HG03442 (cell line): ENCODE data around the gene CFAP65.
A peak's percentile ranks its signal among the peaks of the same experiment; 100 is the strongest.

Experiments used
- ATAC-seq: cut with Tn5 transposase; IDR thresholded peaks from one replicate; pipeline ENCODE4 v1.9.1; 2021; ENCODE audit warnings: mild to moderate bottlenecking, moderate library complexity; ENCODE audit not compliant: unreplicated experiment

Gene CFAP65

DNA sequence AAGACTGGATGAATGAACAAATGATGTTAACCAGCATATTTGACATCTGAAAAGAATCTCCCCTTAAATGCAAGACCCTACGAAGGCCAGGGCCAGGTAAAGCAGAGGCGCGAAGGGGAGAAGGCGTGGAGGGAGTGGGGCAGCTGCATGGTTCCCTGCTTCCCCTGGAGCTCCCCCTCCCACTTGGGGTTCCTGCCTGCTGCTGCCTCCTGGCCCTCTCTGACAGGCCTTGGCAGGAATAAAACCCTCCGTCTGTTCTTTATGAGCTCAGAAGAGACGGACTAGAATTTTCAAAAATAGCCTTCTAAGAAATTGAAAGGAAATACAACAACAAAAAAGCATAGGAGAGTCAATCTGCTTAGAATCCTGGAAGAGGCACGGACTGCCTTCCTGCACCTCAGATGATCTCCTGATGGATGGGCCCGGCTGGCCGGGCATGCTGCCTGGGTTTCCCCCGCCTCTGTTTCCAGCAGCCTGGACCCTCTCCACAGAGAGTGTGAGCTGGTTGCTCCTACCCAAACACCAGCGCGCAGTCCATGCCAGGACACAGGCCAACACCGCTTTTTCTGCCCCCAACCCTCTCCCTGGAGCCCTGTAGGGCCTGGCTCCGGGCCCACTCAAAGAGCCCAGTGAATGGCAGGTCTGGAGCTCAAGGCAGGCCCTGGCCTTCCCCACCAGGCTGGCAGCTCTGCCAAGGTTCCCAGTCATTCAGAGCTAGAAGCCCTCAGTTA lies 23.9 kb downstream of the CFAP65 start:
- ATAC-seq, result no peak

DNA sequence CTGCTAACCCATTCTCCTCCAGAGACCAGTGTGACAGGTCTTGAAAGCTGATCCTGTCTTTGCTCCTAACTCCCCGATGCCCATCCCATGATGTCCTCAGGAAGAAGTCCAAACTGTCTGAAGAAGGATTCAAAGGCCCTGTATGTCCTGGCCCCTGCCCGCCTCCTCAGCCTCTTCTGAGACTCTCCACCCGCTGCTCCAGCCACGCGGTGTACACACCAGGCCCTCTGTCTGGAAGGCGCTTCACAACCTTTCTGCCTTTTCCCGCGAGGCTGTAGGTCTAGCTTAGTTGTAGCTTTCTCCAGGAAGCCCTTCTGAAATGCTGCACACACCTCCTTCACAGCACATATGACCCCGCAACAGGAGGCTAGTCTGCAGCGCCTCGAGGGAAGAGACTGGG lies 24.6 kb downstream of the CFAP65 start:
- ATAC-seq, result no peak

GRCh38 chr2:219010873-219011272 lies 30.4 kb downstream of the CFAP65 start:
- no peak for ATAC-seq

DNA sequence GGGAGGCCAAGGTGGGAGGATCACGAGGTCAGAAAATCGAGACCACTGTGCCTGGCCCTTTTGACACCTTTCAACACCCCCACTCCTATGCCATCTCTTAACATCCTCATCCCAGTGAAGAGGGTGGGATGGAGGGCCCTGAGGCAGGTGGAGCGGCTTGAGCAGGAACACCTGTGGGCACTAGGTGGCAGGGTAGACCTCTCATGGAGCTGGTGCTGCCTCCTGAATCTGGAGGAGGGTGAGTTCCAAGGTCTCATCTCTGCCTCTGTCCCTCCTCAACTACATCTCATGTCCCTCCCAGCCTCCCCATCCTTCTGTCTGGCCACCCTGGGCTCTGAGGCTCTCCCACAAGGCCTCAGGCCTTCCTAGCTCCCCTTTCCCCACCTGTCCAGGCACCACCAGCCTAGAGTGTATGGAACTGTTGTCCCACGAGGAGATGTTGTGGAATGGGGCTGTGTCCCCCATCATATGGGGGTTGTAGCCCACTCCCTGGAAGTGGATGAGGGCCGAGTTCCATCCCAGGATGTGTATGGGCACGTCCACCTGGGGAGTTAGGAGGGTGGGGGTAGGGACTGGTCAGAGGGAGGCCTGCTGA lies 31.1 kb downstream of the CFAP65 start:
- ATAC-seq, result no peak

GRCh38 chr2:219009294-219009693 lies 32.0 kb downstream of the CFAP65 start:
- ATAC-seq, result no peak

- no peak for ATAC-seq
These were observed 37.3 kb downstream of the CFAP65 start for GRCh38 chr2:219003979-219004378.

DNA sequence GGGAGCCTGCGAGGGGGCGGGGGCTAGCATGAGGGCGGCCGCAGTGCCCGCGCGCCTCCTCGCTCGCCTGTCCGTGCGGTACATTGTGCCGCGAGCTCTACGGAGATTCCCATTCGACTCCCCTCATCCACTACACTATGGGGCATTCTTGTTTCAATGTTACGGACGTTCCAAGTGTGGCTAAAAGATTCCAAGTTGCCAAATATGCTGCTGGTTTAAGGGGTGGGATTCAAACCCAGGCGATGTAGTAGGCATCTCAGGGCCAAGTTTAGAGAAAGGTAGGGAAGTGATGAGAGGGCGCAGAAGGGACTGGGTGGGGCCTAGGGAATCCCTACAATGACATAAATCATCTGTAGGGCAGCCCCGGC lies 38.1 kb downstream of the CFAP65 start:
- ATAC-seq, result no peak

DNA sequence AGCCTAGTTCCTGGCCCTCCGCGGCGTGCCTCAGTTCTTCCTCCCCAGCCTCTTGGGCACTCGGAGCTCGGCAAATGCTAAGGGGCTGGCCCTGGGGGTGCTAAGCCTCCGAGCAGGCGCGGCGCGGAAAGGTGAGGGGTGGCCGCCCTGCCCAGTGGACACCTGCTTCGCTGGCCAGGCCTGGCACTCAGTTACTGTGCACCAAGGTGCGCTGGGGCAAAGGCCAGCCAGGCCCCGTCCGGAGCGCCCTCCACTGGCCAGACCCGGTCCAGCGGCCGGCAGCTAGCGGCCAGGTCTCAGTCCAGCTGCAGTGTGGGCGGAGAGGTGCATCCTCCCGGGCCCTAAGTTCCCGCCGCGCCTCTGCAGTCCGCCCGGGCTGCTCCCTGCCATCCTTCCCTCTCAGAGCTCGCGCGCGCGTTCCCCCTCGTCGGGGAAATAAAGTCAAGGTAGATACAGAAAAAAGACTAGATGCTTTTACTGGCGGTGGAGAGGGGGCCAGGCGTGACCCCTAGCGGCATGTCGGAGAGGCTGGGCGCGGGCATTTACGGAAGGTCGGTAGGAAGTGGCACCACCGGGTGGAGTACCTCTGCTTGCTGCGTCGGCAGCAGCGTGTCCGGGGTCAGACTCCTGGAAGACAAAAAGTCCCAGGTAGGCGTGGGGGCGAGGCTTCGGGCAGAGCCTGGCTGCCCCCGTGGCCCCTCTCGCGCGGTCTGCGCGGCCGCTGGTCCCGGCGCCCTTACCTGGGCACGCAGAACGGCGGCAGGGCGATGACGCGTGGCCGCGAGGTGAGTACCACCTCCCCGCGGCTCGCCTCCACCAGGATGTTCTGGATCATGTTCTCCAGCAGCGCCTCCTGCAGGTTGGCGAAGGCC lies 38.7 kb downstream of the CFAP65 start:
- ATAC-seq, result peak; percentile 28

GRCh38 chr2:219001577-219002394 lies 39.5 kb downstream of the CFAP65 start:
- ATAC-seq, result no peak

DNA sequence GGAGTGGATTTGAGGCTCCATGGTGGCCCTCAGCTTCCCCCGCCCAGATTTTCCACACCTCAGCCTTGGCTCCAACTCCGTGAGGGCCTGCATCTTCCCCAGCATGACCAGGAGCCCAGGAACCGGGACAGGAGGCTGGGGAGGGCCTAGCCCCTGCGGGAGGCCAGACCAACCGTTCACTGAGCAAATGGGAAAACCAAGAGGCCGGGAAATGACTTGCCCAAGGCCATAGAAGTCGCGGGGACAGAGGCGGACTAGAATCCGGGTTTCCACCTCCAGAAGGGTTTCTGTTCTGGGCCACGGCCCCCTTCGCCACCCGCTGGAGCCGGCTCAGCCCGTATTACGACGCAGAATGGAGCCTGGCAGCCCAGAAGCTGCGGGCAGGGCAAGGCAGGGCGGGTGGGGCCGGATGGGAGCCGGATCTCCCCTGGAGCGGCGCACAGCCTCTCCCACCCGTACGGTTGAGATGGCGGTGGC lies 40.2 kb downstream of the CFAP65 start:
- no peak for ATAC-seq

DNA sequence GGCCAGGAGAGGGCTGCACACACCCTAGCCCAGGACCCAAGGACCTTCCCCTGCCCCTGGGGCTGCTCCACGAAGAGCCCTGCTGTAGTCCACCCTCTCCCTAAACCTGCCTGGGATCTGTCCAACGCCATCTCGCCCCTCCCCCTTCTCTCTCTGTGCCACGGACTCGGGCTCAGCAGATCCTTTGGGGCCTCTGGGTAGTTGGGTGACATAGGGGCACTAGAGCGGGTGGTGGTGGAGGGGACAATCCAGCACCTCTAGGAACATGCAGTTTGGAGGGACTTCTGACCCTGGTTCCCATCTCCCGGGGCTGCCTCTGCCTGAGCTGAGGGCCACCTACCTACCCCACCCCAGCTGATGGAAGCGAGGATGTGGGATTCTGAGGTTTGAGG lies 40.8 kb downstream of the CFAP65 start:
- no peak for ATAC-seq

DNA sequence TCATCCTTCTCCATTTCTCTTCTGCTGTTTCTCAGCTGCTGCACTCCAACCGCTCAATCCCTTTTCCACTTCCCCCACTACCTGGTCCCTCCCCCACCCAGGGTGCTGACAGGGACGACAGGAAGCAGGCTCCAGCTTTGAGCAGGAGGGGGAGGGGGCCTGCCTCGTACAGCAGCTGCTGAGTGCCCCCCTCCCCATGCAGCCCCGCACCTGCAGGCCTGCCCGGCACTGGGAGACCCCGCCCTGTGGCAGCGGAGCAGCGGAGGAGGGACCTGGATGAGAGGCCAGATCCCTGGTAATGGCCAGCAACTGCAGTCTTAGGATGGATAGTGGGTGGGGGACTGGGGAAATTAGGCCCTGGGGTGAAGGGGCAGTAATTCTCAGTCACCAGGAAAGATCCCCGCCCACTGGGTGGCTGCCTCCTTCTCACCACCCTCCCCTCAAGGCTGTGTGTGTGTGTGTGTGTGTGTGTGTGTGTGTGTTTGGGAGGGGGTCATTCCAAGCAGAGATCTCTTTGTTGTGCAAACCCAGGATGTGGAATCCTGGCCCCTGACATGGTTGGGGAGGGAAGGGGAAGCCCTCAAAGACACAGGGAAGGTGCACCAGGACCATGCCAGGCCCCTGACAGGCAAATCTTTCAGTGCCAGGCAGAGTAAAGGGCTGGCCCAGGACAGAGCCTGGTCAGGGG lies 41.3 kb downstream of the CFAP65 start:
- no peak for ATAC-seq

DNA sequence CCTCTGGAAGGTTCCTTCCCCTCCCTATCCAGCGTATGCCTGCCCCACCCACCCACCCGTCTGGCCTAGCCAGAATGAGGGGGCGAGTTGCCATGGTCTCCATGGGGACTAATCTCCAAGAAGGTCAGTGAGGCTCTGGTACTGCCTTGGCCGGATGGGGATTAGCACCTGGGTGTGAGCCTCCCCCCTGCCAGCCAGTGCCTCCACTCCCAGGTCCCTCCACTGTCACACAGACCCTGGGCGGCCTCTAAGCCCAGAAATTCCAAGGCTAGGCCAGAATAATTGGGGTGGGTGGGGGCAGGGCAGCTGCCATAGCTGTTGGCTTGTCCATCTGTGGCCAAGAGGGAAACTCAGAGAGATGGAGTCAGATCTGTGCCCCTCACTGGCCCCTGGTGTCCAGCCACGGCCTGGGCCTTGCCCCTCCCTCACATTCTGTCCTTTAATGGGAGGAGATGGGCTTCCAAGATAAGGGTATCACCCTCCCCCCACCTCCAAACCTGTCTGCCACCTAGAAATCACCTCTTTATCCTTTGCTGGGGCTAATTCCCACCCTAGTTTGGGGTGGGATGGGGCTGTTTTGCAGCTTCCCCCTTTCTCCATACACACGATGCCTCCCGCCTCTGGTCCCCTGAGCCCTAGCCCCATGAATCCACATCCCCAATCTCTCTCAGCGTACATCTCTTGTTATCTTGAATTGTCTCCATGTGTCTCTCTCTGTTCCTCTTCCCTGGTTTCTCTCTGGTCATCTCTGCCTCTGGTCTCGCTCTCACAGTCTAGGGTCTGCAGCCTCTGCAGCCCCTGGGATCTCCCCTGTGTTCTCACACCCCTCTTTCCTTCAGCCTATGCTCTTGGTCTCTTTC lies 42.1 kb downstream of the CFAP65 start:
- no peak for ATAC-seq

DNA sequence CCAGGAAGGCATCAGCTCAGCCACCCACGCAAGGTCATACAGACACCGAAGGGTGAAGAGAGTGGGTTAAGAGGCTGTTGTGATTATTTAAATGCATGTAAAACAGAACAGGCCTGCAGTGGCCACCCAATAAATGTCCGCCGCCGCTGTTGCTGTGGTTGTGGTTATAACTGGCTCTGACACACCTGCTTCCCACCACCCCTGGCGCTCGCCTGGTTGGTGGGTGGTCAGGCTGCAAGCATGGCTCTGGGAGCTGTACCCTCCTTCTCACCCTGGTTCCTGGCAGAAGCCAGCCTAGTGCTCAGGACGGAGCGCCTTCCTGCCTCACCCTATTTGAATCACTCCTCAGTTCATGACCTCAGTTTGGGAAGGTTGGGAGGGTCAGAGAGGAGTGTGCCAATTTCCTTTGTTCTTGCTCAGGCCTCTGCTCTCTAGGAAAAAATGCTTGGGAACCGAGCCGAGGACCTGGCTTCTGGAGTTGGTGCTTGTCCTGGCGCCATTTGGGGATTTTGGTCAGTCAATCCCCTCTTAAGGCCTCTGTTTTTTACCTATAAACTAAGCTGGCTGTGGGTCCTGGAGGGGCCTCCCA lies 42.8 kb downstream of the CFAP65 start:
- ATAC-seq, result no peak

DNA sequence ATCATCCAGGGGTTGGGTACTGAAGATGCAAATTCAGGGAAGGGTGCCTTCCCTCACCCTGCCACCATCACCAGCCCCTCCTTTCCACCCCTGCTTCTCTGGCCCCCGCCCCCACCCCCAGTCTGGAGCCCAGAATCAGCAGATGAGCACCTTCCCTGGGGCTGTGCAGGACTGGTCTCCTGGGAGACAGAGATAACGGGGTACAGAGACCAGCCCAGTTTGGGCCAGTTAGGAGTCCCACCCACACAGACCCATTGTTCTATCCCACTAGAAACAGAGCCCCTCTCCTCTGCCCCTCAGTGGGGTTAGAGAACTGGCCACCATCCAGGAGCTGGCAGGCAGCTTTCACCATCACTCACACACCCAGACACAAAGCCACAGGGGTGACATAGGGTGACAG lies 43.6 kb downstream of the CFAP65 start:
- ATAC-seq, result no peak

GRCh38 chr2:218996937-218997336 lies 44.4 kb downstream of the CFAP65 start:
- no peak for ATAC-seq

DNA sequence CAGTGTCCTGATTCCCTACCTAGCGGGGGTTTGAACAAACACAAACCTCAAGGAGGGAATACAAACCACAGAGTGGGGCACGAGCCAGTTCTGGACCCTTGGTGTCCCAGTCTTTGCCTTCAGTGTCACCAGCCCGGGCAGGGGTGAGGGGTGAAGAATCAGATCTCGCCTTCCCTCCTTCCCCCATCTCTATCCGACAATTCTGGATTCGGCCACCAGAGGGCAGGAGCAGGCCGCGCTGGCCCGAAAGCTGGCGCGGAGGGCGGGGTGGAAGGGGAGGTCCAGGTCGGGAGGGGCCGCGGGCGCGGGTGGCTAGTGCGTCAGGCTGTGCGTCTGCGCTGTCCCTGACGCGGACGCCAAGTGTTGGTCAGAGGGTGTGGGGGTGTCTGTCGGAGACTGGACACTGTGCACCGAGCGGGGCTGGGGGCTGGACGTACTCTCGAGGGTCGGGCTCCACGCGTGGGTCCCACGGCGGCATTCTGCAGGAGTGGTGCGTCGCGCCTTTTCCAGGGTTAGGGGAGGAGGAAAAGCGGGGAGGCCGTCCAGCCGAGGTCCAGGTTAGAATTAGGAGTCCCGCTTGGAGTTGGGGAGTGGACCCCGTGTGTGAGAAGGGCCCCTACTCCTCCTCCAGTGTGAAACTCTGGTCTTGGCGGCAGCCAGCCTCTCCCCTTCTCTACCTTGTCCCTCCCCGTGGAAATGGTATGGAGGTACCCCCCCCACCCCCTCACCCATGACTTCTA lies 45.2 kb downstream of the CFAP65 start:
- ATAC-seq, result no peak

GRCh38 chr2:218995561-218995960 lies 45.8 kb downstream of the CFAP65 start:
- ATAC-seq, result no peak
